Endothelial cell of umbilical vein (primary cell): Measurements from ENCODE around the gene OLFML2B. TPM values are rescaled to one million over a fixed set of nuclear protein-coding genes. Genes with fewer than 3 reads are reported as not detected.

Experiments
- BruUV-seq: library from RNA; stranded (reverse); fragments of 400-500 nt; replicated peaks from 2 replicates; lab custom pipeline; 2021; lab: Mats Ljungman, UMichigan
- CTCF ChIA-PET: fragments of 300-600, 350-600 bp; sonication (Branson Sonifier 250); formaldehyde crosslinking; loops from one replicate; lab custom pipeline; 2021; ENCODE audit warnings: antibody characterized with exemption, inconsistent platforms; lab: Charles Lee
- POLR2A ChIA-PET: fragments of 300-600, 350-600 bp; sonication (Branson Sonifier 250); formaldehyde crosslinking; loops from one replicate; lab custom pipeline; 2021; ENCODE audit warnings: antibody characterized with exemption, inconsistent platforms; lab: Charles Lee
- DNase-seq: peaks from one replicate; pipeline ENCODE4 v3.0.0-alpha.2; 2011; ENCODE audit warnings: low read depth, low spot score
- FAIRE-seq: peaks from 2 replicates; lab custom pipeline; 2011; peaks lifted over from hg19 to GRCh38; lab: Jason Lieb, UNC
- H2AFZ ChIP-seq: 2 replicates; pipeline ENCODE4 v1.6.0; 2012; ENCODE audit warnings: low read depth, low read length, control low read depth, inconsistent platforms
- H3K27ac ChIP-seq: 2 replicates; pipeline ENCODE4 v1.5.1; 2011; ENCODE audit warnings: low read depth, mild to moderate bottlenecking, control low read depth, low read length, moderate library complexity; ENCODE audit not compliant: insufficient read depth
- H3K27me3 ChIP-seq, 2 experiments: 2 replicates each; pipeline versions ENCODE4 v1.6.0 to v1.6.1; 2011; ENCODE audit warnings: low read length in 2 of 2, mixed read lengths in 1 of 2; ENCODE audit not compliant: control insufficient read depth in 2 of 2, insufficient read depth in 2 of 2
- H3K36me3 ChIP-seq, 2 experiments: 2 replicates in 1 of 2; 3 replicates in 1 of 2; pipeline ENCODE4 v1.5.1; 2011; ENCODE audit warnings: low read length in 2 of 2, mild to moderate bottlenecking in 1 of 2, moderate library complexity in 1 of 2; ENCODE audit not compliant: control insufficient read depth in 2 of 2, insufficient read depth in 2 of 2; ENCODE audit errors: extremely low read depth in 1 of 2
- H3K4me1 ChIP-seq: 3 replicates; pipeline ENCODE4 v1.5.1; 2011; ENCODE audit warnings: mild to moderate bottlenecking, low read length; ENCODE audit not compliant: control insufficient read depth, insufficient read depth; ENCODE audit errors: extremely low read depth
- H3K4me2 ChIP-seq: 2 replicates; pipeline ENCODE4 v1.6.1; 2011; ENCODE audit warnings: low read length, control low read depth, mixed read lengths; ENCODE audit not compliant: insufficient read depth
- H3K4me3 ChIP-seq, 3 experiments: fragments of 200-600 bp in 1 of 3; sonication (generic), shearing (Covaris generic) in 1 of 3; replicated peaks in 1 of 3; 2 replicates each; pipeline ENCODE4 v1.5.1; 2011 to 2016; ENCODE audit warnings: control low read depth in 3 of 3, low read length in 3 of 3, mild to moderate bottlenecking in 2 of 3, inconsistent platforms in 1 of 3, low read depth in 1 of 3, moderate library complexity in 1 of 3; ENCODE audit not compliant: insufficient read depth in 1 of 3
- H3K79me2 ChIP-seq: 2 replicates; pipeline ENCODE4 v1.6.0; 2012; ENCODE audit warnings: low read length, inconsistent platforms; ENCODE audit not compliant: control insufficient read depth, insufficient read depth
- H3K9ac ChIP-seq: replicated peaks from 2 replicates; pipeline ENCODE3; 2011; ENCODE audit warnings: low read length, control low read depth; ENCODE audit not compliant: insufficient read depth; ENCODE audit errors: extremely low read depth
- H3K9me1 ChIP-seq: replicated peaks from 3 replicates; pipeline ENCODE4 v1.6.0; 2011; ENCODE audit warnings: mild to moderate bottlenecking, low read length; ENCODE audit not compliant: control insufficient read depth, insufficient read depth; ENCODE audit errors: extremely low read depth
- H3K9me3 ChIP-seq: replicated peaks from 2 replicates; pipeline ENCODE4 v1.5.1; 2012; ENCODE audit warnings: low read length, inconsistent platforms; ENCODE audit not compliant: control insufficient read depth, insufficient read depth
- H4K20me1 ChIP-seq: replicated peaks from 2 replicates; pipeline ENCODE3; 2011; ENCODE audit warnings: mild to moderate bottlenecking, low read length; ENCODE audit not compliant: control insufficient read depth, insufficient read depth; ENCODE audit errors: extremely low read depth
- CTCF ChIP-seq, 2 donors: IDR thresholded peaks; 1 replicate in 1 of 2; 2 replicates in 1 of 2; pipeline ENCODE4 v1.5.1; 2011; ENCODE audit warnings: low read length in 2 of 2, mild to moderate bottlenecking in 2 of 2, moderate library complexity in 2 of 2, control low read depth in 1 of 2, inconsistent platforms in 1 of 2, low read depth in 1 of 2; ENCODE audit not compliant: insufficient read depth in 1 of 2; ENCODE audit errors: extremely low read depth in 1 of 2
- EZH2 ChIP-seq: IDR thresholded peaks from 2 replicates; pipeline ENCODE4 v1.6.1; 2012; ENCODE audit warnings: borderline replicate concordance, low read depth, mild to moderate bottlenecking, moderate library complexity, low read length, inconsistent platforms; ENCODE audit not compliant: severe bottlenecking
- FOS ChIP-seq: IDR thresholded peaks from 2 replicates; pipeline ENCODE4 v1.6.1; 2011; ENCODE audit warnings: mild to moderate bottlenecking, low read length, moderate library complexity, borderline replicate concordance; ENCODE audit not compliant: insufficient read depth
- GATA2 ChIP-seq: IDR thresholded peaks from 2 replicates; pipeline ENCODE4 v1.7.0; 2011; ENCODE audit warnings: low read depth, mild to moderate bottlenecking, moderate library complexity, mixed read lengths, low read length; ENCODE audit not compliant: insufficient read length, insufficient read depth
- JUN ChIP-seq: IDR thresholded peaks from 2 replicates; pipeline ENCODE4 v1.6.1; 2011; ENCODE audit warnings: borderline replicate concordance, low read depth; ENCODE audit not compliant: insufficient read length, insufficient read depth
- MAX ChIP-seq: IDR thresholded peaks from 2 replicates; pipeline ENCODE4 v1.6.1; 2011; ENCODE audit not compliant: insufficient read depth, insufficient read length
- MYC ChIP-seq: IDR thresholded peaks from one replicate; pipeline ENCODE4 v1.6.1; 2011; ENCODE audit warnings: mild to moderate bottlenecking, low read depth, low read length
- POLR2A ChIP-seq: IDR thresholded peaks from 2 replicates; pipeline ENCODE4 v1.6.1; 2012; ENCODE audit warnings: low read depth, mild to moderate bottlenecking, control low read depth, low read length
- POLR2AphosphoS5 ChIP-seq: IDR thresholded peaks from 2 replicates; pipeline ENCODE4 v1.6.1; 2012; ENCODE audit warnings: low read depth, mild to moderate bottlenecking, control low read depth, low read length, moderate library complexity; ENCODE audit not compliant: insufficient read depth
- dilution Hi-C: fragments of 300-500 bp; cut with MboI; formaldehyde crosslinking; loops from one replicate; pipeline ENCODE4 v1.15.0; 2019; ENCODE audit warnings: low sequenced_read_pairs; ENCODE audit not compliant: extremely low pct_ligation_motif_present
- intact Hi-C: fragments of 100-400 bp; cut with micrococcal nuclease; formaldehyde crosslinking; loops from one replicate; pipeline ENCODE4 v1.10.0; 2022
- polyA plus RNA-seq, 4 experiments: library from polyadenylated mRNA; depleted of rRNA in 3 of 4; stranded (reverse) in 3 of 4; unstranded in 1 of 4; fragments of >200 nt; gene quantifications; 2 replicates each; pipeline versions ENCODE4 v1.2.1 to v1.2.3, GENCODE V29; 2011 to 2012; ENCODE audit warnings: missing spikeins in 1 of 4
- total RNA-seq: library from RNA; stranded (reverse); gene quantifications from 2 replicates; pipeline ENCODE4 v1.2.3, GENCODE V29; 2021

Gene OLFML2B
- total and polyA plus RNA-seq, 2 donors (not counting 3 experiments of a cell fraction or from before 2014, with no cell fraction given), result 0.58 to 0.62 TPM

GRCh38 chr1:162019446-162019845, 4.2 kb downstream of the OLFML2B start:
- Histone ChIP-seq H3K9me1 (no peaks in the 10 kb centered on the region), H3K4me2 (no peak overlapping the region), H3K9me3 (no peaks in the 10 kb centered on the region), H3K4me3 (no peak overlapping the region), H4K20me1 (no peaks in the 10 kb centered on the region), H3K4me1 (peaks cover 6% of the 10 kb centered on the region), H3K79me2 (no peaks in the 10 kb centered on the region), H3K27me3 (peaks cover under 1 to 12% of the 10 kb centered on the region in 2 experiments), H2AFZ (no peak overlapping the region), H3K27ac (no peak overlapping the region), H3K9ac (no peak overlapping the region), H3K36me3 (no peaks in the 10 kb centered on the region)
- dilution Hi-C loops, result no loop called here
- TF ChIP-seq CTCF (IDR thresholded peaks at IDR 0.05; ENCODE audit: extremely low read depth in 1 of 2, insufficient read depth in 1 of 2, low read depth in 1 of 2, low read length in 2 of 2), result no peak
- no peak for TF ChIP-seq FOS
- no peak for TF ChIP-seq POLR2A
- no peak for TF ChIP-seq EZH2
- TF ChIP-seq POLR2AphosphoS5, result no peak
- TF ChIP-seq GATA2, result no peak
- no peak for TF ChIP-seq JUN
- no peak for TF ChIP-seq MAX
- TF ChIP-seq MYC, result no peak
- DNase-seq (no peak), FAIRE-seq (no peak)
- ChIA-PET CTCF (interaction anchor here (1.0 to 1.9 kb wide), 7 partner anchors 13 to 781 kb away, joined by 3 to 8 read pairs (median 5); no protein-coding TSS in a partner anchor), POLR2A (no interaction called here)
- intact Hi-C loops, result no loop called here
- no TSS peak for BruUV-seq
